Activated CD4-positive, alpha-beta T cell treated with anti-CD3 and anti-CD28 coated beads, Interleukin-2, amount 10 ng/mL, durations not matched to agents 7 days and 5 days (primary cell): ENCODE data around the gene ANO7. TPM values are rescaled to one million over a fixed set of nuclear protein-coding genes. Genes with fewer than 3 reads are reported as not detected.

Source experiments
- CTCF ChIA-PET: fragments of 350-600 bp; sonication (Branson Sonifier 250); formaldehyde crosslinking; loops from one replicate; lab custom pipeline; 2021; ENCODE audit warnings: antibody characterized with exemption; lab: Charles Lee
- POLR2A ChIA-PET: fragments of 350-600 bp; sonication (Branson Sonifier 250); formaldehyde crosslinking; loops from one replicate; lab custom pipeline; 2021; ENCODE audit warnings: antibody characterized with exemption; lab: Charles Lee
- DNase-seq: peaks from one replicate; pipeline ENCODE4 v3.0.0-alpha.2; 2020
- H3K27ac Mint-ChIP-seq: one replicate; pipeline ENCODE4 v1.8.0; 2021; ENCODE audit warnings: mild to moderate bottlenecking, moderate library complexity, mixed read lengths
- H3K27me3 Mint-ChIP-seq: one replicate; pipeline ENCODE4 v1.8.0; 2021; ENCODE audit warnings: mixed read lengths
- H3K36me3 Mint-ChIP-seq: one replicate; pipeline ENCODE4 v1.8.0; 2021; ENCODE audit warnings: low read depth, mixed read lengths
- H3K4me1 Mint-ChIP-seq: one replicate; pipeline ENCODE4 v1.8.0; 2021; ENCODE audit warnings: mixed read lengths
- H3K4me3 Mint-ChIP-seq: one replicate; pipeline ENCODE4 v1.8.0; 2021; ENCODE audit warnings: mild to moderate bottlenecking, moderate library complexity, mixed read lengths
- H3K9me3 Mint-ChIP-seq: one replicate; pipeline ENCODE4 v1.8.0; 2021; ENCODE audit warnings: mixed read lengths
- total RNA-seq, 2 experiments: library from RNA; stranded (reverse); gene quantifications; one replicate each; pipeline ENCODE4 v1.2.3, GENCODE V29; 2021

ANO7 gene
- total RNA-seq, 2 experiments from 2014 or later, result 0.12 TPM

DNA sequence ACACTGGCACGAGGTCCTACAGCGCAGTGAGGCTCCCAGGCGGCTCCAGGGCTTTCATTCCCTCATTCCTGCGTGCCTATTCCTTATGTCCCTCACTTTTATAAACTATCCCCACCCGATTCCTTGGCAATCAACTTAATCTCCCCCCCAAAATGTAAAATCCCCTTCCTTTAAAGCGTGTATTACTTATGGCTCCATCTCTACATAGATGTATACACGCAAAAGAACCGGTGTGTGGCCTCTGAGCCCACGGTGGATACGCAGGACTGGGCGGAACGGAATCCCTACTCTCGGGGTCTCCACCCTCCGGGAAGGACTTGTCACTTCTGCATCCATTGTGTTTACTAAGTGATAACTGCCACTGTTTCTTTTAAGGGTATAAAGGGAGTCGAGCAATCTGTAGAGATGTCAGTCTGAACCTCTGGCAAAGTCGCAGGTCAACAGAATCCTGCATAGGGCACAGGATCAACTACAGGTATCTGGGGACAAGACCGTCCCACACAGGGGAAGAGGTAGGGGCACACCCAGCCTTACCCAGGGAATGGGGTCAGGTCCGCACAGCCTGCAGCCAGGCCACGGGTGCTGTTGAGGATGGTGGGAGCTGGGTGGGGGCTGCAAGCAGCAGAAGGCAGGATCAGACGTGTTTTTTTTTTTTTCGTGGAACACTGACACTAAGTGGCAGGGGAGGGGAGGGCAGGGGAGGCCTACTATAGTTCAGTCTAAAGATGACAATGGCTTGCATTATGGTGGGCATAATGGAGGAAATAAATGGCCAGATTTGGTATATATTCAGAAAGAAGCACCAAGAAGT is 84.9 kb downstream of the ANO7 start:
- Mint-ChIP-seq H3K27me3 (no peaks in the 10 kb centered on the region), H3K4me3 (peak overlapping the region; percentile 58), H3K27ac (peak overlapping the region; percentile 46), H3K4me1 (peaks cover 47% of the 10 kb centered on the region), H3K9me3 (peaks cover 13% of the 10 kb centered on the region), H3K36me3 (peaks cover 28% of the 10 kb centered on the region)
- ChIA-PET POLR2A (no interaction called here), CTCF (interaction anchor here (0.6 to 1.0 kb wide), 2 partner anchors 41 to 216 kb away, joined by 3 to 4 read pairs; no protein-coding TSS in a partner anchor)
- DNase-seq, result no peak

DNA sequence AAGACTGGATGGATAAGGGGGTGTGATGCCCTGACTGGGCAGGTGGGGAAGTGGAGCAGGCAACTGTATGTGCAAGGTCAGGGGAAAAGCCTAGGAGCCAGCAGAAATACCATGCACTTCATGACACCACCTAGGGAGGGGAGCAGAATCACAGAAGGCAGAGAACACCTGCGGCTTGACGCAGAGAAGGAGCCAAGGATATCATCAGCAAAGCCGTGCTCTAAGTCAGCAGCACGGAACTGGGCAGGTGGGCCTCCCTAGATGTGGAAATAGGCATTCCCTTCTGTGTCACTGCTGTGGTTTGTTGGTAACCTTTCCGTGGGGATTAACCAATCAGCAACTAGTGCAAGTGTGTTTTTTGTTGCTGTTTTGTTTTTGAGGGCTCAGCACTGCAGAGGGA is 85.7 kb downstream of the ANO7 start:
- peaks cover 44% of the 10 kb centered on the region for H3K4me1 Mint-ChIP-seq
- ChIA-PET POLR2A (no interaction called here), CTCF (interaction anchor here (1.0 kb wide), 1 partner anchor 40 kb away, joined by 3 read pairs; no protein-coding TSS in a partner anchor)
- H3K9me3 Mint-ChIP-seq, result peaks cover 13% of the 10 kb centered on the region
- no peak for DNase-seq
- H3K4me3 Mint-ChIP-seq, result no peak overlapping the region
- peaks cover 27% of the 10 kb centered on the region for H3K36me3 Mint-ChIP-seq
- no peaks in the 10 kb centered on the region for H3K27me3 Mint-ChIP-seq
- H3K27ac Mint-ChIP-seq, result no peak overlapping the region

Other genes with a start within 250 kb of the ANO7 start
- gene SNED1, start 190.1 kb upstream of the ANO7 start, total RNA-seq, result 1 to 10 TPM; 6.1 to 8.6 TPM
- 10 to 100 TPM; 38.0 to 41.0 TPM for gene MTERF4, start 86.4 kb upstream of the ANO7 start, total RNA-seq
- gene PASK, start 39.2 kb upstream of the ANO7 start, total RNA-seq, result 10 to 100 TPM; 55.5 to 62.0 TPM
- 100 to 1,000 TPM in 1 of 2 experiments, 10 to 100 TPM in 1; 89.5 to 110 TPM for gene PPP1R7, start 38.2 kb upstream of the ANO7 start, total RNA-seq
- gene HDLBP, start 127.0 kb downstream of the ANO7 start, total RNA-seq, result 100 to 1,000 TPM; 198 to 203 TPM
- 100 to 1,000 TPM; 195 to 211 TPM for gene SEPTIN2, start 127.2 kb downstream of the ANO7 start, total RNA-seq
- 10 to 100 TPM; 18.2 to 18.4 TPM for gene FARP2, start 167.6 kb downstream of the ANO7 start, total RNA-seq